Fibroblast of peridontal ligament (primary cell): ENCODE data around the gene WFIKKN1.
A peak's percentile ranks its signal among the peaks of the same experiment; 100 is the strongest.

Source experiments
- DNase-seq: peaks from one replicate; pipeline ENCODE4 v3.0.0-alpha.2; 2010; ENCODE audit errors: extremely low read depth

WFIKKN1 gene

GRCh38 chr16:624526-625070, 6.2 kb upstream of the WFIKKN1 start:
- no peak for DNase-seq

GRCh38 chr16:625117-625976, 5.4 kb upstream of the WFIKKN1 start:
- DNase-seq: no peak

DNA sequence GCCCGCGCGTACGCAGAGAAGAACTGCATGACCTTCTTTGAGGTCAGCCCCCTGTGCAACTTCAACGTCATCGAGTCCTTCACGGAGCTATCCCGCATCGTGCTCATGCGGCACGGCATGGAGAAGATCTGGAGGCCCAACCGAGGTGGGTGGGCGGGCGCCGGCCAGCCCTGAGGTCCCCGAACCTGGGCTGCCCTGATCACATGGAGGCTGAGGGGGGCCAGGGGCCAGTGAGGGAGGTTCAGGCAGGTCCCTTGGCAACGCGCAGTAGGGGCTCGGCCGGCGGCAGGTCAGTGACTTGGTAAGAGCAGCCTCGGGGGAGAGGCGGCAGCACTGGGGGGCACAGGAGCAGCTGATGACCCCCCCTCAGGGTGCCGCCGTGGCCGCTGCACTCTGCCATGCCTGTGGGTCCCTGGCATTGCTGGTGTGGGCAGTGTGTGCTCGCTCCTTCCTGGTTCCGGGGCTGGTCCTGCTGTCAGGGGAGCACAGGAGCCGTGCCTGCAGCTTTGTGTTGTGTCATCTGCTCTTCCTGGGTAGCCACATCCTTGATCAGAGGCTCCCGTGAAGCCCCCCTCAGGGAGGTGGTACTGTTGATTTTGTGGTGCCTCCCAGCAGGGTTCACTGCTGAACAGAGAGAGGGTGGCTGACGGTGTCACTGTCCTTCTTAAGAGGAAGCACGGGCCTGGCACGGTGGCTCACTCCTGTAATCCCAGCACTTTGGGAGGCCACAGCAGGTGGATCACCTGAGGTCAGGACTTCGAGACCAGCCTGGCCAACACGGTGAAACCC, 4.6 kb upstream of the WFIKKN1 start:
- DNase-seq: no peak

DNA sequence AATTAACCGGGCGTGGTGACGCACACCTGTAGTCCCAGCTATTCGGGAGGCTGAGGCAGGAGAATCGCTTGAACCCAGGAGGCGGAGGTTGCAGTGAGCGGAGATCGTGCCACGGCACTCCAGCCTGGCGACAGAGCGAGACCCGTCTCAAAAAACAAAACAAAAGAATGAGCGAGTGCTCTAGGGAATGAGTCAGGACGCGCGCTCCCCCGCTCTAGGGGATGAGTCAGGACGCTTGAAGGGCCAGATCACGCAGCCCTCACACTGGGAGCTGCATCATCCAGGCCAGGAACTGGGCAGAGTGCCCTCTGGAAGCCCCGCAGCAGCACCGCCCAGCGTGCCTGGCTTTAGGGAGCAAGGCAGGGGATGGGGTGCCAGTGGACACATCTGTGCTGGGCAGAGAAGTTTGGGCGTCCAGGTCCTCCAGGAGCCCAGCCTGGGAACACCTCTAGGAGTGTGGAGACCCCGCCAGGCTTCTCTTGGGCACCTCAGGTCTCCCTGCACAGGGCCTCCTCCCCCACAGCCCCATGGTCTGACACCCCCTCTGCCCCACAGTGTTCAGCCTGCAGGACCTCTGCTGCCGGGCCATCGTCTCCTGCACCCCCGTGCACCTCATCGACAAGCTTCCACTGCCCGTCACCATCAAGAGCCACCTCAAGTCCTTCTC, 3.9 kb upstream of the WFIKKN1 start:
- peak; percentile 95 for DNase-seq

GRCh38 chr16:627454-628239, 3.1 kb upstream of the WFIKKN1 start:
- no peak for DNase-seq

GRCh38 chr16:628321-629061, 2.3 kb upstream of the WFIKKN1 start:
- DNase-seq: no peak

- no peak for DNase-seq
Observed at GRCh38 chr16:629185-629832, 1.5 kb upstream of the WFIKKN1 start.

- no peak for DNase-seq
Observed at GRCh38 chr16:629833-630248, 944 bp upstream of the WFIKKN1 start.

GRCh38 chr16:630249-630814, 453 bp upstream of the WFIKKN1 start:
- DNase-seq: no peak

- DNase-seq: no peak
Observed at GRCh38 chr16:631808-632358, 1.1 kb downstream of the WFIKKN1 start.

GRCh38 chr16:632486-633335, 1.9 kb downstream of the WFIKKN1 start:
- no peak for DNase-seq

DNA sequence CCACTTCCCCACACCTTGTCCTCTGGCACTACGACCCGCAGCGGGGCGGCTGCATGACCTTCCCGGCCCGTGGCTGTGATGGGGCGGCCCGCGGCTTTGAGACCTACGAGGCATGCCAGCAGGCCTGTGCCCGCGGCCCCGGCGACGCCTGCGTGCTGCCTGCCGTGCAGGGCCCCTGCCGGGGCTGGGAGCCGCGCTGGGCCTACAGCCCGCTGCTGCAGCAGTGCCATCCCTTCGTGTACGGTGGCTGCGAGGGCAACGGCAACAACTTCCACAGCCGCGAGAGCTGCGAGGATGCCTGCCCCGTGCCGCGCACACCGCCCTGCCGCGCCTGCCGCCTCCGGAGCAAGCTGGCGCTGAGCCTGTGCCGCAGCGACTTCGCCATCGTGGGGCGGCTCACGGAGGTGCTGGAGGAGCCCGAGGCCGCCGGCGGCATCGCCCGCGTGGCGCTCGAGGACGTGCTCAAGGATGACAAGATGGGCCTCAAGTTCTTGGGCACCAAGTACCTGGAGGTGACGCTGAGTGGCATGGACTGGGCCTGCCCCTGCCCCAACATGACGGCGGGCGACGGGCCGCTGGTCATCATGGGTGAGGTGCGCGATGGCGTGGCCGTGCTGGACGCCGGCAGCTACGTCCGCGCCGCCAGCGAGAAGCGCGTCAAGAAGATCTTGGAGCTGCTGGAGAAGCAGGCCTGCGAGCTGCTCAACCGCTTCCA, 2.7 kb downstream of the WFIKKN1 start:
- DNase-seq: no peak

- DNase-seq: no peak
Observed at GRCh38 chr16:634051-634670, 3.4 kb downstream of the WFIKKN1 start.

- no peak for DNase-seq
Observed at GRCh38 chr16:634996-635395, 4.2 kb downstream of the WFIKKN1 start.

- DNase-seq: no peak
Observed at GRCh38 chr16:635573-636205, 4.9 kb downstream of the WFIKKN1 start.

GRCh38 chr16:636206-637080, 5.7 kb downstream of the WFIKKN1 start, which contains the start of gene METTL26:
Gene METTL26 (minus strand): TSS chr16:636305. CDS start chr16:636290, 15 bp downstream.
- peak; percentile 91 for DNase-seq
